Right cardiac atrium (tissue), 5 donors: ENCODE results near the gene CSMD2. TPM values are rescaled to one million over a fixed set of nuclear protein-coding genes. Genes with fewer than 3 reads are reported as not detected.

Experiments
- ATAC-seq, 2 donors: fragments of 200-7000 bp; cut with Tn5 transposase; one replicate each; pipeline versions ENCODE4 v1.8.0 to v1.9.1; 2020; ENCODE audit warnings: moderate library complexity in 2 of 2, mild to moderate bottlenecking in 1 of 2
- DNase-seq, 3 donors: peaks; one replicate each; pipeline ENCODE4 v3.0.0-alpha.2; 2020
- H3K27ac ChIP-seq: one replicate; pipeline ENCODE4 v1.5.1; 2013; ENCODE audit warnings: mild to moderate bottlenecking, low read length, control low read depth, moderate library complexity
- H3K27me3 ChIP-seq: one replicate; pipeline ENCODE4 v1.6.1; 2013; ENCODE audit not compliant: control insufficient read depth, insufficient read depth
- H3K4me1 ChIP-seq: one replicate; pipeline ENCODE4 v1.6.1; 2013; ENCODE audit warnings: low read length; ENCODE audit not compliant: control insufficient read depth, insufficient read depth
- H3K4me3 ChIP-seq: one replicate; pipeline ENCODE4 v1.5.1; 2013; ENCODE audit warnings: low read length, control low read depth
- H3K9me3 ChIP-seq: one replicate; pipeline ENCODE4 v1.6.1; 2013; ENCODE audit warnings: low read length; ENCODE audit not compliant: control insufficient read depth
- WGBS: extraction: QIAGEN DNeasy Blood & Tissue Kit; methylation state at CpG from one replicate; pipeline ENCODE4 v1.1.7; 2013; 5-methylcytosine and 5-hydroxymethylcytosine counted together
- intact Hi-C, 4 donors: fragments of 100-400 bp; cut with DNase I; formaldehyde crosslinking; loops; one replicate each; pipeline versions ENCODE4 v1.11.0 to v1.14.0; 2022 to 2023
- polyA plus RNA-seq: library from polyadenylated mRNA; stranded (reverse); fragments of 200-250 nt; gene quantifications from one replicate; pipeline ENCODE4 v1.2.3, GENCODE V29; 2013
- total RNA-seq, 4 donors: library from RNA; stranded (reverse); fragmentation: NEBNext Ultra II Directional; extraction: Animal tissue kit (Norgen Biotek cat#: 25700); gene quantifications; one replicate each; pipeline ENCODE4 v1.2.1, GENCODE V29; 2021
- donor health status: healthy with polysubstance abuse.
- donor health status: DM: no; HTN: yes; CAD: no.
- donor health status: DM: no; HTN: no; CAD: no.
- donor health status: DM: no; HTN: yes; CAD: no; lungs with severe emphysema.
- donor health status: DM: yes; HTN: yes; CAD: no.

CSMD2 gene
- total and polyA plus RNA-seq, 5 donors = 0.11 to 0.59 (median 0.38) TPM

DNA sequence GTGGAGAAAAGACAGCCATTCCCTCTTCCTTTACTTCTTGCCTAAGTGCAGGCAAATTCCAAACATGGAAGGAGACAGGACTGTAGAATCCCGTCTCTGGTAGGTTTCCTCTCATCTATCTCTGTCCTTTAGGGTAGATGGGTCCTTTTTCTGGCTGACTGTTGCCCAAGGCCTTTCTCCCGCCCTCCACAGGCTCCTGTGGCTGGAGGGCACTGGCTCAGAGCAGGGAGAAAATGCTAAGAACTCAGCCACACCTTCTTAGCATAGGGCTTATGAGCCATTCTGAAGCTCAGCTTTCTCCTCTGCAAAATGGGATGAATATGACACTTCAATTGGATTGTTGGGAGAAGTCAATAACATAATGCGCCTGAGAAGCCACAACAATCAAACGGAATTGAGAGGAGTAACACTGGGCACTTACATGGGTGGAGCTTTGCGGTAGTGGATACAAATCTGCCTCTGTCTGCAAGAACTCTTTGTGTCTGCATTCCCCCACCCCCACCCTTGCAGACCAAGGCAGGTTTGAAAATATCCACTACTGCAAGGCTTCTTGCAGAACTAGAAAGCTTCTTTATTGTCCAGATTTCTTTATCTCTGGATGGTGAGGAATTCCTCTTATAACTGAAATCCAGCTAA lies 94.7 kb downstream of the CSMD2 start:
- 68% methylated on average over 5 of the region's 5 CpGs for WGBS
- intact Hi-C loops = no loop called here
- no peaks in the 10 kb centered on the region for H3K4me1 ChIP-seq
- no peak overlapping the region for H3K27ac ChIP-seq
- DNase-seq (no peak), ATAC-seq (no peak)
- H3K9me3 ChIP-seq = no peaks in the 10 kb centered on the region
- no peak overlapping the region for H3K4me3 ChIP-seq
- no peaks in the 10 kb centered on the region for H3K27me3 ChIP-seq

DNA sequence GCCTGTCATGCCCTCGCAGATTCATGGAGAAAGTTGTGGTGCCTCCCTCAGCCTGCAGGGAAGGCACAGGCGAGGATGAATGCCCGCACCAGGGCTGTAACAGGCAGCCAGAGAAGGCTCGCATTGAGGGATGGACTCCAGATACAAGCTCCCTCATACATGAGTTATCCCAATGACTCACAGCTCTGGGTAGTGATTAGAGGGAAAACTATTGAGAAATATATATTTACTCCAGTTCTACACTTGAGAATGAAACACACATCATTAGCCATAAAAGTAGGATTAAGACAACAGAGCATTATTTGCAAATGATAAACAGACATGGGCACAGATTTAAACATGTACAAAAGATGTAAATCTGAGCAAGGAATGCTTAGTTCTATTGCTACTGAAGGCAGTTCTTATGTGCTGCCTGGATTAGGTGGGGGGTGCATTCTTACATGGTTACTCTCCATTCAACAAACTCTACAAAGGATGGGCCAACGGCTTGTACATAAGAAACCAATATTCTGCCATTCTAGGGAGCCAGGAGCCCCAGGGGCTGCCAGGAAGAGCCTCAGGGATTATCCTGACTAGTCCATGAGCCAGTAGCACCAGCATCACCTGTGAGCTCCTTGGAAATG lies 97.9 kb downstream of the CSMD2 start:
- Histone ChIP-seq H3K27me3 (no peaks in the 10 kb centered on the region), H3K9me3 (no peaks in the 10 kb centered on the region), H3K4me3 (no peak overlapping the region), H3K4me1 (no peaks in the 10 kb centered on the region), H3K27ac (no peak overlapping the region)
- DNase-seq (no peak), ATAC-seq (no peak)
- intact Hi-C loops = no loop called here
- 67% methylated on average over 5 of the region's 5 CpGs for WGBS

DNA sequence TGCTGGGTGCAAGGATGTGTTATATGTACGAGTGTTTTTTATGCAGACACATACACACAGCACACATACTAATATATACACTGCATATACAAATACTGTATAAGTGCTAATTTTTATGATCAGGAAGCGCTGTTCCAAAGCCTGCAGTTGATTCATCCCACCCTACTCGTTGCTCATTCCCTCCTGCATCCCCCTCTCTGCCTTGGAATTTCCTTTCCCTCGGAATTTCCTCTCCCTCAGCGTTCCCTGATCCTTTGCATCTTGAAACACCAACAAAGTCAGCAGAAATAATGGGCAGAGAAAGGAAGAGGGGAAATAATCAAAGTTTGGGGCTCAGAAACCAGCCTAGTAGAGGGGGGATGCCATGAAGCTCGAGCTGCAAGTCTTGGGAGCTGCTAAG lies 98.9 kb downstream of the CSMD2 start:
- 55% methylated on average over 6 of the region's 6 CpGs for WGBS
- Histone ChIP-seq H3K27me3 (no peaks in the 10 kb centered on the region), H3K9me3 (no peaks in the 10 kb centered on the region), H3K4me3 (no peak overlapping the region), H3K4me1 (no peaks in the 10 kb centered on the region), H3K27ac (no peak overlapping the region)
- ATAC-seq = no peak
- DNase-seq = no peak
- intact Hi-C loops = no loop called here

DNA sequence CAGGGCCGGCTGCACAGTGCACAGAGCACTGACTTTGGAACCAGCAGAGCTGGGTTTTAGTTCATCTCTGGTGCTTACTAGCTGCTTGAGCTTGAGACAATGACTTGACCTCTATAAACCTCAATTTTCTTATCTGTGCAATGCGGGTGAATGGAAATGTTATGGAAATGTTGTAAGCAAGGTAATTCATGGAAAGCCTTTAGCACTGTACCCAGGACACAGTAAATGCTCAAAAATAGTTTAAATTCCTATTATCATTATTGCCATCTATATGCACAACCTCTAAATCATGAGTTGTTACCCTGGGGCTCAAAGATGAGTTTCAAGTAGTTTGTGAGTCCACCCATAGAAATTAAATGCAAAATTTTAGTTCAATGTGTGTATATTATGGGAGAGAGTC lies 99.5 kb downstream of the CSMD2 start:
- no peaks in the 10 kb centered on the region for H3K9me3 ChIP-seq
- intact Hi-C loops = no loop called here
- no peak for ATAC-seq
- 87% methylated on average over 2 of the region's 2 CpGs for WGBS
- no peaks in the 10 kb centered on the region for H3K27me3 ChIP-seq
- H3K4me3 ChIP-seq = no peak overlapping the region
- no peak for DNase-seq
- H3K4me1 ChIP-seq = no peaks in the 10 kb centered on the region
- no peak overlapping the region for H3K27ac ChIP-seq

DNA sequence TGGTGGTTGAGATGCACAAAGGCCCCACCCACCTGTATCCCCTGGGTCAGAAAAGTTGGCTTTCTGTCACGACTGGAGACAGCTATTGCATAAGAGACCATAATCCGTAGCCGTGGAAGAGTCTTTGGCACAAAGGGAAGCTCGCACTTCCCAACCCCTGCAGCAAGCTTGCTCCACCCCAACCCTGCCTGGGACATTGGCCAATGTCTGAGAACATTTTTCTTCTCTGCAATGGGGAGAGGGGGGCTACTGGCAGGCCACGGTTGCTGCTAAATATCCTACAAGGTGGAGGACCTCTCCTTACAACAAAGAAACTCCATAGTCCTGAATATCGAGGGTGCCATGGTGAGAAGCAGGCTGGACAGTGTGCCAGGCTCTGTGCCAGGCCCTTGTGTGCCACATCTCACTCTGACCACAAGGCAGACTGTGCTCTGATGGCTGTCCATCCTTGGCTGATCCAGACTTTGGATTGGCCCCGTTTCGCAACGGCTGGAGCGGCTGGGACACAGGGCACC lies 104.1 kb downstream of the CSMD2 start:
- H3K4me3 ChIP-seq = no peak overlapping the region
- H3K27me3 ChIP-seq = no peaks in the 10 kb centered on the region
- peaks cover 9% of the 10 kb centered on the region for H3K4me1 ChIP-seq
- intact Hi-C loops = no loop called here
- no peak overlapping the region for H3K27ac ChIP-seq
- 60% methylated on average over 10 of the region's 10 CpGs for WGBS
- no peaks in the 10 kb centered on the region for H3K9me3 ChIP-seq
- ATAC-seq = peak; percentile 30 to 49
- peak in 2 of 3 donors; percentile 43 to 73 for DNase-seq

DNA sequence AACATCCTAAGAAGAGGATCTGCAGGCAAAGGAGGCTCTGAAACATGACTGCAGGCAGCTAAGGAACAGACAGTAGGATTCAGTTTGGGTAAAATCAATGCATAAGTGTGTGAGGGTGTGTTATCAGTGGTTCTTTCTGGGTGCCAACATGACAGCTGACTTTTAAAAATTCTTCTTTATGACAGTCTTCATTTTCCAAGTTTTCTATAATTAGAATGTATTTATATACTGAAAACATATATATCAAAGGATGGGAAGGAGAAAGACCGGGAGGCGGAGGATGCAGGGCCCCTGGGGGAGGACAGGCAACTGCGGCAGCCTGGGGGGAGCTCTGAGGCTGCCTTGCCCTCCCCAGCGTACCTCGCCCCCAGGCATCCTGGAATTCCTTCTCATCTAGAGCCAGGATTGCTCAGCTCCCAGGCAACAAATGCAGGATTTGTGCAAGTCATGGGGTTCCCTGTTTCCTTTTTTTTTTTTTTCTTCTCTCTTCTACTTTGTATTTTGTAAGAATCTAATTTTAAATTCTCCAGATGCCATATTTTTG lies 104.8 kb downstream of the CSMD2 start:
- WGBS = 67% methylated on average over 5 of the region's 5 CpGs
- Histone ChIP-seq H3K4me3 (no peak overlapping the region), H3K9me3 (no peaks in the 10 kb centered on the region), H3K27ac (no peak overlapping the region), H3K27me3 (no peaks in the 10 kb centered on the region), H3K4me1 (peaks cover 9% of the 10 kb centered on the region)
- no peak for DNase-seq
- ATAC-seq = no peak
- intact Hi-C loops = no loop called here

DNA sequence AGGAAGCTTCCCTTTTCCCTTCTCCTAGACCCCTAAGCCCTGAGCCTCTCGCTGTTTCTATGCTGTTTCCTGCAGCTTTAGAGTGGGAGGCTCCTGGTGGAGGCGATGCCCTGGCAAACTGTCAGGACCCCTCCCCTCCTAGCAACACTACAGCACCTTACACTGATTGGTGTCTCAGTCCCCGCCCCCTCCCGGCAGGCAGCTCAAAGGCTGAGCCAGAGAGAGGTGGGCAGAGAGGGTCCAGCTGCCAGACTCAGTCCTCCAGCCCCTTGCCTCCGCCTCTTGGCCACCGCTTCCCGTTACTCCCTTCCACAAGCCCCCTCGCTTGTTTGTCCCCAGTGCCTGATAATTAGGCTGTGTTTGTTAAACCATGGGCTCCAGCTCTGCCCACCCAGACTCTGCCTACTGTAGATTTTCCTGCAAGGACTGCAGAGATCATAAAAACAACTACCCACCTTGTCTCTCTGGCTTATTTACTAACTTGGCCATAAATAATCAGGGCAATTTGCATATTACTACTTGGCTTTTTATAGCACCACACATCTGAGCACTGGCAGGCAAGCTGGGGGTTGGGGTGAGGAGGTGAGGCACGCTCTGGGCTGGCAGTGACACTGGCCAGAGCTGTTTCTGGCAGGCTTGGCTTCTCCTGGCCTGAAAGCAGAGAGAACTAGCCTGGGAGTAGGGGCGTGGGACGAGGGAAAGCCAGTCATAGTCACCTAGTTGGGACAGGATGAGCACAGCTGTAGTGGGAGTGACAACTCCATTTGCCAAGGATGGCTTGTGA lies 107.5 kb downstream of the CSMD2 start:
- intact Hi-C loops = no loop called here
- DNase-seq = peak; percentile 30 to 69 (median 67)
- Histone ChIP-seq H3K27me3 (no peaks in the 10 kb centered on the region), H3K4me1 (peaks cover 9% of the 10 kb centered on the region), H3K27ac (no peak overlapping the region), H3K9me3 (no peaks in the 10 kb centered on the region), H3K4me3 (no peak overlapping the region)
- 13% methylated on average over 11 of the region's 11 CpGs for WGBS
- ATAC-seq = peak; percentile 80 to 84

DNA sequence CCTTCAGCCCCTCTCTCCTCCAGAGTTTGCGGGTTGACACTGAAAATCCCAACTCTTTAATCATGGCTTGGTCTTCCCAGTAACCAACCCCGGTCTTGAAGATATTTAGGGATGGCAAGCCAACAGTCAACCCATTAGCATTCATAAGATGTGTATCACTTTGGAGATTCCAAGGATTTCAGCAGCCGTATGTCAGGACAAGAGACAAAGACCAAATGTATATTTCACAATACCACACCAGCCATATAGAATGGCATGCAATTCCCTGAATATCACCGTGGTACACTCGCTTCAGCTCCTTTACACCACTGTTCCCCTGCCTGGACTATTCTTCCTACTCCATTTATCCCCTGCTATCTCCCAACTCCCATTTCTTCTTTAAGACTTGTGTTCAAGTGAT lies 109.2 kb downstream of the CSMD2 start:
- Histone ChIP-seq H3K9me3 (no peaks in the 10 kb centered on the region), H3K27me3 (no peaks in the 10 kb centered on the region), H3K4me1 (peaks cover 9% of the 10 kb centered on the region), H3K27ac (no peak overlapping the region), H3K4me3 (no peak overlapping the region)
- 88% methylated on average over 5 of the region's 5 CpGs for WGBS
- ATAC-seq = no peak
- intact Hi-C loops = no loop called here
- DNase-seq = no peak

DNA sequence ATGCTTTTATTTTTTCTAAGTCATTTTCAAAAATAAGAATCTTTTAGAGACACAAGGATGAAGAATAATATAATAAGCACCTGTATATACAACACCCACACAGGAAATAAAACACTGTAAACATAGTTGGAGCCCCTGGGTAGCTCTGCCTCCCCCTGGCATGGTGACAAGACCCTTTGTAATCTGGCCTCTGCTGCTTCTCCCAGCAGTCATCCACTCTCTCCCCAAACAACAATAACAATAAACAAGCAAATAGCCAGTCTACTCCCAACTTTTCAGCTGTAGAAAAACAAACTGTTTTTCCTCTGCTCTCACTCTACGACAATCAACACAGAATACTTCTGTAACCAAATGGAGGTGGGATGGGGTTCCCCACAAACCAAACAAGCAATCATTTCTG lies 110.1 kb downstream of the CSMD2 start:
- Histone ChIP-seq H3K4me1 (peaks cover 8% of the 10 kb centered on the region), H3K9me3 (no peaks in the 10 kb centered on the region), H3K4me3 (no peak overlapping the region), H3K27me3 (no peaks in the 10 kb centered on the region), H3K27ac (no peak overlapping the region)
- intact Hi-C loops = no loop called here
- ATAC-seq (no peak), DNase-seq (no peak)
- WGBS = 52% methylated on average over 1 of the region's 1 CpG

DNA sequence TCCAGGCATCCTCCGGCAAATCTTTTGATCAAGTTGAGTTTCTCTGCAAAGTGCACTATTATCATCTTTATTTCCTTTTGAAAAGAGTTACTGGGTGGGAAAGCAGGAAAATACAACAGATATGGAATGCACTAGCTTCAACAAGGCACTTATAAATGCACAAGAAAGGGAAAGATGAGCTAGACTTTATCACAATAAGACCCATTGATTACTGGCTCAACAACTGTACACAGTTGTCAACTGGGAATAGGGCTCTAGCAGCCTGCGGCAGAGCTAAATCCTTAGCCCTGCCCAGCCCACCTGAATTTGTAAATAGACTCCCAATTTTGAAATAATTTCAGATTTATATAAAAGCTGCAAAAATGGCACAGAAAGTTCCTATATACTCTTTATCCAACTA lies 111.4 kb downstream of the CSMD2 start:
- intact Hi-C loops = no loop called here

DNA sequence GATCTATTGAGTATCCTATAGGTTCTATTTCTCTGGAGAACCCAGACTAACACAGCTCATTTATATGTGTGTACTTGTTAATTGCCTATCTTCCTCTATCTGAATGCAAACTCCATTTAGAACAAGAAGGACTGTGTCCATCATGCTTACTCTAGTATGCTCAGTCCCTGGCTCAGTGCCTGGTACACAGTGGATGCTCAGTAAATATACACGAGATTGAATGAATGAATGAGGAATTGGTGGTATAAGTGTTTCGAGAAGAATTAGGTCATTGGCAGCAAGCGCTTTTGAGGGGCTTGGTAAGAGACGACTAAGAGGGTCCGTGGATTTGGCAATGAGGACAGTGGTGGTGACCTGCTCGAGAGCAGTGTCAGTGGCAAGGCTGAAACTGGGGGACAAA lies 112.5 kb downstream of the CSMD2 start:
- DNase-seq (no peak), ATAC-seq (no peak)
- H3K27me3 ChIP-seq = no peaks in the 10 kb centered on the region
- WGBS = 86% methylated on average over 6 of the region's 6 CpGs
- no peak overlapping the region for H3K27ac ChIP-seq
- H3K4me3 ChIP-seq = no peak overlapping the region
- H3K4me1 ChIP-seq = no peaks in the 10 kb centered on the region
- no peaks in the 10 kb centered on the region for H3K9me3 ChIP-seq
- intact Hi-C loops = no loop called here

More for the DNA sequence above, 111.4 kb downstream of the CSMD2 start:
- Histone ChIP-seq H3K4me3 (no peak overlapping the region), H3K27me3 (no peaks in the 10 kb centered on the region), H3K27ac (no peak overlapping the region), H3K4me1 (peaks cover under 1% of the 10 kb centered on the region), H3K9me3 (no peaks in the 10 kb centered on the region)
- ATAC-seq = no peak
- WGBS = 91% methylated on average over 2 of the region's 2 CpGs
- no peak for DNase-seq
